T-helper 2 cell treated with Interferon-gamma antibody and Interleukin-4, amounts not matched to agents 5 μg/mL and 100 μg/mL, for 36 hours (primary cell): Measurements from ENCODE around the gene MFAP2.
"Not testable (repeated sequence)": the region's sequence is repeated elsewhere in the genome, so short reads cannot be mapped to it uniquely, and the experiment has no call there.

Experiments used
- DNase-seq: peaks from one replicate; pipeline ENCODE4 v3.0.0; 2021; ENCODE audit warnings: low spot score
- H3K27ac Mint-ChIP-seq: one replicate; pipeline ENCODE4 v1.8.0; 2021; ENCODE audit warnings: mild to moderate bottlenecking, mixed read lengths
- H3K27me3 Mint-ChIP-seq: one replicate; pipeline ENCODE4 v1.8.0; 2021; ENCODE audit warnings: low read depth, mixed read lengths
- H3K36me3 Mint-ChIP-seq: one replicate; pipeline ENCODE4 v1.8.0; 2021; ENCODE audit warnings: low read depth, mixed read lengths
- H3K4me1 Mint-ChIP-seq: one replicate; pipeline ENCODE4 v1.8.0; 2021; ENCODE audit warnings: low read depth, mixed read lengths
- H3K4me3 Mint-ChIP-seq: one replicate; pipeline ENCODE4 v1.8.0; 2022; ENCODE audit warnings: mild to moderate bottlenecking, moderate library complexity, mixed read lengths
- H3K9me3 Mint-ChIP-seq: one replicate; pipeline ENCODE4 v1.8.0; 2021; ENCODE audit warnings: mixed read lengths

The MFAP2 gene

GRCh38 chr1:16929146-16930041, 51.0 kb downstream of the MFAP2 start:
- not testable (repeated sequence) for H3K27ac Mint-ChIP-seq, H3K4me3 Mint-ChIP-seq, H3K27me3 Mint-ChIP-seq, H3K4me1 Mint-ChIP-seq, H3K9me3 Mint-ChIP-seq, DNase-seq, H3K36me3 Mint-ChIP-seq

- Mint-ChIP-seq H3K36me3 (no peaks in the 10 kb centered on the region), H3K27ac (peak overlapping the region; percentile 14), H3K4me3 (no peak overlapping the region), H3K9me3 (no peaks in the 10 kb centered on the region), H3K27me3 (no peaks in the 10 kb centered on the region), H3K4me1 (peaks cover 4% of the 10 kb centered on the region)
- DNase-seq: no peak
Measured at GRCh38 chr1:16927711-16928485, 52.5 kb downstream of the MFAP2 start.

- H3K36me3 Mint-ChIP-seq: no peaks in the 10 kb centered on the region
- no peak for DNase-seq
- H3K27ac Mint-ChIP-seq: no peak overlapping the region
- peaks cover 4% of the 10 kb centered on the region for H3K4me1 Mint-ChIP-seq
- no peaks in the 10 kb centered on the region for H3K9me3 Mint-ChIP-seq
- no peak overlapping the region for H3K4me3 Mint-ChIP-seq
- no peaks in the 10 kb centered on the region for H3K27me3 Mint-ChIP-seq
Measured at GRCh38 chr1:16927256-16927655, 53.2 kb downstream of the MFAP2 start.

- DNase-seq: no peak
- H3K27me3 Mint-ChIP-seq: no peaks in the 10 kb centered on the region
- peaks cover 8% of the 10 kb centered on the region for H3K4me1 Mint-ChIP-seq
- no peaks in the 10 kb centered on the region for H3K36me3 Mint-ChIP-seq
- H3K27ac Mint-ChIP-seq: no peak overlapping the region
- H3K9me3 Mint-ChIP-seq: no peaks in the 10 kb centered on the region
- H3K4me3 Mint-ChIP-seq: no peak overlapping the region
Measured at GRCh38 chr1:16926491-16927073, 53.8 kb downstream of the MFAP2 start.

GRCh38 chr1:16925635-16926490, 54.6 kb downstream of the MFAP2 start:
- no peak overlapping the region for H3K27ac Mint-ChIP-seq
- no peak for DNase-seq

GRCh38 chr1:16924919-16925477, 55.4 kb downstream of the MFAP2 start:
- Mint-ChIP-seq H3K9me3 (no peaks in the 10 kb centered on the region), H3K4me3 (no peak overlapping the region), H3K4me1 (peaks cover 12% of the 10 kb centered on the region), H3K27me3 (no peaks in the 10 kb centered on the region), H3K27ac (no peak overlapping the region), H3K36me3 (no peaks in the 10 kb centered on the region)
- no peak for DNase-seq

More at GRCh38 chr1:16925635-16926490, 54.6 kb downstream of the MFAP2 start:
- no peak overlapping the region for H3K4me3 Mint-ChIP-seq
- peaks cover 12% of the 10 kb centered on the region for H3K4me1 Mint-ChIP-seq
- no peaks in the 10 kb centered on the region for H3K27me3 Mint-ChIP-seq
- H3K9me3 Mint-ChIP-seq: no peaks in the 10 kb centered on the region
- no peaks in the 10 kb centered on the region for H3K36me3 Mint-ChIP-seq
